Esophagus squamous epithelium (tissue), 5 donors: ENCODE data around the gene GABBR1. TPM values are rescaled to one million over a fixed set of nuclear protein-coding genes. Genes with fewer than 3 reads are reported as not detected.

Experiments used
- DNase-seq: peaks from one replicate; lab custom pipeline; 2025; lab: John Stamatoyannopoulos, UW
- H3K27ac ChIP-seq, 4 donors: fragments of 200-600 bp; sonication (generic); one replicate each; pipeline ENCODE4 v1.5.1; 2016 to 2019; ENCODE audit warnings: mild to moderate bottlenecking in 1 of 4
- H3K27me3 ChIP-seq, 4 donors: fragments of 200-600 bp; sonication (generic); 1 replicate in 3 of 4; 2 replicates in 1 of 4; pipeline versions ENCODE4 v1.5.1 to v1.6.0; 2017 to 2021; ENCODE audit warnings: antibody characterized with exemption in 1 of 4
- H3K36me3 ChIP-seq, 3 donors: fragments of 200-600 bp; sonication (generic); one replicate each; pipeline ENCODE4 v1.5.1; 2016 to 2019
- H3K4me1 ChIP-seq, 3 donors: fragments of 200-600 bp; sonication (generic); one replicate each; pipeline ENCODE4 v1.5.1; 2017 to 2019
- H3K4me3 ChIP-seq, 4 donors: fragments of 200-600 bp; sonication (generic); 1 replicate in 3 of 4; 2 replicates in 1 of 4; pipeline ENCODE4 v1.5.1; 2016 to 2019; ENCODE audit warnings: mild to moderate bottlenecking in 2 of 4, moderate library complexity in 1 of 4
- H3K9me3 ChIP-seq, 3 donors: fragments of 200-600 bp; sonication (generic); one replicate each; pipeline ENCODE4 v1.5.1; 2016 to 2019
- CTCF ChIP-seq, 6 experiments: fragments of 450-650 bp in 4 of 6; fragments of 200-600 bp in 2 of 6; sonication (generic) in 2 of 6; IDR thresholded peaks; one replicate each; pipeline ENCODE4 v1.5.1; 2016 to 2019; ENCODE audit warnings: antibody characterized with exemption in 6 of 6, mild to moderate bottlenecking in 4 of 6, moderate library complexity in 4 of 6
- POLR2A ChIP-seq, 4 donors: fragments of 450-650 bp; IDR thresholded peaks; one replicate each; pipeline ENCODE4 v1.6.1; 2017; ENCODE audit warnings: antibody characterized with exemption in 4 of 4, mild to moderate bottlenecking in 4 of 4, moderate library complexity in 3 of 4
- WGBS, 2 donors: methylation state at CpG; one replicate each; pipeline ENCODE4 v1.1.5; 2018; 5-methylcytosine and 5-hydroxymethylcytosine counted together
- intact Hi-C: fragments of 100-400 bp; cut with DNase I; formaldehyde crosslinking; loops from one replicate; pipeline ENCODE4 v1.15.0; 2022
- total RNA-seq, 4 donors: library from RNA; depleted of rRNA; stranded (reverse); fragments of >200 nt; gene quantifications; one replicate each; pipeline ENCODE4 v1.1.0, GENCODE V29; 2016
- donor health status: DM: yes; HTN: yes; CAD: no.

The GABBR1 gene
- total RNA-seq, 4 donors from 2014 or later: 4.1 to 19.5 (median 8.5) TPM

GRCh38 chr6:29620630-29621029, 12.4 kb downstream of the GABBR1 start:
- no peak for DNase-seq
- WGBS, 2 donors: 71 to 75% methylated on average over 4 of the region's 4 CpGs
- Histone ChIP-seq H3K4me1 (no peaks in the 10 kb centered on the region), H3K4me3 (no peak overlapping the region), H3K27ac (no peak overlapping the region), H3K36me3 (peaks cover 0 to 79% (median 9%) of the 10 kb centered on the region in 3 donors), H3K9me3 (no peaks in the 10 kb centered on the region), H3K27me3 (no peaks in the 10 kb centered on the region)
- TF ChIP-seq CTCF (IDR thresholded peaks at IDR 0.05) (no peak), POLR2A (IDR thresholded peaks at IDR 0.05) (no peak)
- intact Hi-C loops: no loop called here

GRCh38 chr6:29619578-29620160, 13.3 kb downstream of the GABBR1 start:
- H3K36me3 ChIP-seq: peaks cover 0 to 83% (median 9%) of the 10 kb centered on the region in 3 donors
- no peaks in the 10 kb centered on the region for H3K27me3 ChIP-seq
- H3K9me3 ChIP-seq: no peaks in the 10 kb centered on the region
- no peak overlapping the region for H3K4me3 ChIP-seq
- WGBS, 2 donors: 55 to 75% methylated on average over 1 of the region's 1 CpG
- no peak for DNase-seq
- TF ChIP-seq POLR2A (IDR thresholded peaks at IDR 0.05) (no peak), CTCF (IDR thresholded peaks at IDR 0.05) (no peak)
- H3K27ac ChIP-seq: no peak overlapping the region
- no peaks in the 10 kb centered on the region for H3K4me1 ChIP-seq
- intact Hi-C loops: no loop called here

GRCh38 chr6:29617782-29618554, 15.0 kb downstream of the GABBR1 start:
- peaks cover 0 to 90% (median 9%) of the 10 kb centered on the region in 3 donors for H3K36me3 ChIP-seq

GRCh38 chr6:29611426-29611825, 21.6 kb downstream of the GABBR1 start:
- Histone ChIP-seq H3K27ac (no peak overlapping the region), H3K36me3 (peaks cover 5 to 92% (median 11%) of the 10 kb centered on the region in 3 donors), H3K4me1 (no peaks in the 10 kb centered on the region), H3K4me3 (no peak overlapping the region), H3K9me3 (no peaks in the 10 kb centered on the region), H3K27me3 (no peaks in the 10 kb centered on the region)
- no peak for DNase-seq
- no peak for TF ChIP-seq CTCF (IDR thresholded peaks at IDR 0.05)
- TF ChIP-seq POLR2A (IDR thresholded peaks at IDR 0.05): no peak
- 88 to 92% methylated on average over 4 of the region's 4 CpGs for WGBS, 2 donors
- intact Hi-C loops: no loop called here

More at GRCh38 chr6:29617782-29618554, 15.0 kb downstream of the GABBR1 start:
- H3K27me3 ChIP-seq: no peaks in the 10 kb centered on the region
- no peaks in the 10 kb centered on the region for H3K4me1 ChIP-seq
- no peak overlapping the region for H3K4me3 ChIP-seq
- TF ChIP-seq CTCF (IDR thresholded peaks at IDR 0.05) (no peak), POLR2A (IDR thresholded peaks at IDR 0.05) (no peak)
- intact Hi-C loops: no loop called here
- WGBS, 2 donors: 90 to 97% methylated on average over 4 to 7 of the region's 8 CpGs
- no peak overlapping the region for H3K27ac ChIP-seq
- H3K9me3 ChIP-seq: no peaks in the 10 kb centered on the region
- DNase-seq: no peak

- H3K4me3 ChIP-seq: no peak overlapping the region
- no peak overlapping the region for H3K27ac ChIP-seq
- no peak for DNase-seq
- peaks cover 6 to 92% (median 17%) of the 10 kb centered on the region in 3 donors for H3K36me3 ChIP-seq
- H3K4me1 ChIP-seq: no peaks in the 10 kb centered on the region
- TF ChIP-seq POLR2A (IDR thresholded peaks at IDR 0.05) (no peak), CTCF (IDR thresholded peaks at IDR 0.05) (no peak)
- 89 to 95% methylated on average over 3 to 4 of the region's 4 CpGs for WGBS, 2 donors
- no peaks in the 10 kb centered on the region for H3K9me3 ChIP-seq
- H3K27me3 ChIP-seq: no peaks in the 10 kb centered on the region
- intact Hi-C loops: no loop called here
These were observed 22.4 kb downstream of the GABBR1 start for GRCh38 chr6:29610540-29610939.
